IMR-90 (cell line): Measurements from ENCODE around the gene FIS1. TPM values are rescaled to one million over a fixed set of nuclear protein-coding genes. Genes with fewer than 3 reads are reported as not detected.
"Not testable (repeated sequence)": the region's sequence is repeated elsewhere in the genome, so short reads cannot be mapped to it uniquely, and the experiment has no call there.

ENCODE experiments used
- ATAC-seq: fragments of 200-7000 bp; cut with Tn5 transposase; 2 replicates; pipeline ENCODE4 v1.9.1; 2020; ENCODE audit warnings: low read depth, mild to moderate bottlenecking, moderate library complexity
- BruUV-seq: library from RNA; stranded (reverse); fragments of 400-500 nt; replicated peaks from 2 replicates; lab custom pipeline; 2021; lab: Mats Ljungman, UMichigan
- CTCF ChIA-PET: fragments of 300-600 bp; formaldehyde crosslinking; extraction: SDS; loops from one replicate; lab custom pipeline; 2021; ENCODE audit warnings: antibody characterized with exemption; lab: Yijun Ruan, JAX
- POLR2A ChIA-PET: fragments of 300-600 bp; sonication (Branson Sonifier 250); formaldehyde crosslinking; loops from one replicate; lab custom pipeline; 2022; ENCODE audit warnings: antibody characterized with exemption; ENCODE audit not compliant: unreplicated experiment; lab: Charles Lee
- DNase-seq: peaks from one replicate; pipeline ENCODE4 v3.0.0; 2013
- H2AFZ ChIP-seq: replicated peaks from 2 replicates; pipeline ENCODE3; 2013; ENCODE audit warnings: low read length, mild to moderate bottlenecking; ENCODE audit not compliant: poor library complexity
- H2AK5ac ChIP-seq: 2 replicates; pipeline ENCODE4 v1.6.1; 2013; ENCODE audit warnings: low read depth, low read length, inconsistent platforms
- H2AK9ac ChIP-seq: replicated peaks from 2 replicates; pipeline ENCODE3; 2013; ENCODE audit warnings: mild to moderate bottlenecking, low read depth, low read length, moderate library complexity; ENCODE audit not compliant: poor library complexity
- H2BK120ac ChIP-seq: 2 replicates; pipeline ENCODE4 v1.6.1; 2013; ENCODE audit warnings: low read depth, low read length, inconsistent platforms
- H2BK15ac ChIP-seq: 3 replicates; pipeline ENCODE4 v1.6.1; 2013; ENCODE audit warnings: low read depth, low read length, inconsistent platforms
- H2BK20ac ChIP-seq: 2 replicates; pipeline ENCODE4 v1.6.1; 2013; ENCODE audit warnings: low read depth, mild to moderate bottlenecking, inconsistent platforms, low read length, moderate library complexity
- H2BK5ac ChIP-seq: 2 replicates; pipeline ENCODE4 v1.6.1; 2013; ENCODE audit warnings: mild to moderate bottlenecking, low read depth, low read length, inconsistent platforms; ENCODE audit not compliant: poor library complexity, severe bottlenecking
- H3K14ac ChIP-seq: replicated peaks from 2 replicates; pipeline ENCODE4 v1.6.1; 2013; ENCODE audit warnings: low read depth, low read length, inconsistent platforms
- H3K18ac ChIP-seq: 2 replicates; pipeline ENCODE4 v1.6.1; 2013; ENCODE audit warnings: low read depth, low read length, control low read depth
- H3K23ac ChIP-seq: 2 replicates; pipeline ENCODE4 v1.6.1; 2013; ENCODE audit warnings: low read depth, low read length, inconsistent platforms
- H3K27ac ChIP-seq: 2 replicates; pipeline ENCODE4 v1.5.1; 2013; ENCODE audit warnings: mild to moderate bottlenecking, control low read depth, low read length; ENCODE audit not compliant: insufficient read depth
- H3K27me3 ChIP-seq: 2 replicates; pipeline ENCODE4 v1.6.1; 2013; ENCODE audit warnings: low read length; ENCODE audit not compliant: control insufficient read depth, insufficient read depth
- H3K36me3 ChIP-seq: 2 replicates; pipeline ENCODE4 v1.6.1; 2013; ENCODE audit warnings: low read length, mixed read lengths; ENCODE audit not compliant: control insufficient read depth, insufficient read depth
- H3K4ac ChIP-seq: 2 replicates; pipeline ENCODE4 v1.6.1; 2013; ENCODE audit warnings: low read depth, low read length, inconsistent platforms
- H3K4me1 ChIP-seq: 2 replicates; pipeline ENCODE4 v1.6.1; 2013; ENCODE audit warnings: low read length, mixed read lengths; ENCODE audit not compliant: control insufficient read depth, insufficient read depth
- H3K4me2 ChIP-seq: 2 replicates; pipeline ENCODE4 v1.6.1; 2013; ENCODE audit warnings: low read depth, mild to moderate bottlenecking, control low read depth, low read length, moderate library complexity
- H3K4me3 ChIP-seq: 2 replicates; pipeline ENCODE4 v1.5.1; 2013; ENCODE audit warnings: low read depth, mild to moderate bottlenecking, control low read depth, low read length, moderate library complexity; ENCODE audit not compliant: insufficient read depth
- H3K56ac ChIP-seq: 2 replicates; pipeline ENCODE4 v1.6.1; 2013; ENCODE audit warnings: low read length, inconsistent platforms; ENCODE audit not compliant: insufficient read depth; ENCODE audit errors: extremely low read depth
- H3K79me1 ChIP-seq, 2 experiments: 2 replicates each; pipeline ENCODE4 v1.6.1; 2013; ENCODE audit warnings: low read length in 2 of 2, inconsistent platforms in 1 of 2, low read depth in 1 of 2
- H3K9ac ChIP-seq: 2 replicates; pipeline ENCODE4 v1.6.1; 2013; ENCODE audit warnings: low read depth, low read length, control low read depth
- H3K9me1 ChIP-seq: 2 replicates; pipeline ENCODE4 v1.6.1; 2013; ENCODE audit warnings: low read length, inconsistent platforms; ENCODE audit not compliant: insufficient read depth
- H3K9me3 ChIP-seq: 2 replicates; pipeline ENCODE4 v1.6.1; 2013; ENCODE audit warnings: low read length; ENCODE audit not compliant: control insufficient read depth, insufficient read depth
- H4K20me1 ChIP-seq: 2 replicates; pipeline ENCODE4 v1.6.1; 2013; ENCODE audit warnings: low read length, inconsistent platforms; ENCODE audit not compliant: insufficient read depth
- H4K5ac ChIP-seq: 2 replicates; pipeline ENCODE4 v1.6.1; 2013; ENCODE audit warnings: mild to moderate bottlenecking, low read depth, low read length, control low read depth
- H4K8ac ChIP-seq, 2 experiments: 2 replicates each; pipeline ENCODE4 v1.6.1; 2013; ENCODE audit warnings: low read depth in 2 of 2, low read length in 2 of 2, control low read depth in 1 of 2, inconsistent platforms in 1 of 2
- H4K91ac ChIP-seq: 2 replicates; pipeline ENCODE4 v1.6.1; 2013; ENCODE audit warnings: low read depth, low read length, inconsistent platforms; ENCODE audit not compliant: insufficient read depth
- ELK1 ChIP-seq: fragments of 150-350 bp; IDR thresholded peaks from 2 replicates; pipeline ENCODE4 v1.6.1; 2016; ENCODE audit warnings: low read depth, mild to moderate bottlenecking, low read length, moderate library complexity, borderline replicate concordance
- USF2 ChIP-seq: fragments of 150-350 bp; IDR thresholded peaks from 2 replicates; pipeline ENCODE4 v1.6.1; 2017; ENCODE audit warnings: mild to moderate bottlenecking, antibody characterized with exemption, low read length, low read depth
- WGBS, 2 experiments: methylation state at CpG; one replicate each; pipeline versions ENCODE4 v1.1.5 to v1.1.7; 2013; ENCODE audit warnings: missing lambda C conversion rate in 2 of 2; ENCODE audit not compliant: insufficient read length in 1 of 2; ENCODE audit errors: extremely low coverage in 2 of 2; 5-methylcytosine and 5-hydroxymethylcytosine counted together
- dilution Hi-C: fragments of 300-500 bp; cut with HindIII; formaldehyde crosslinking; loops from one replicate; pipeline ENCODE4 v1.14.3; 2018; ENCODE audit warnings: low sequenced_read_pairs; ENCODE audit not compliant: unreplicated experiment
- in situ Hi-C: fragments of 300-500 bp; cut with MboI; formaldehyde crosslinking; loops from 3 replicates; pipeline ENCODE4 v1.14.3; 2019; ENCODE audit warnings: low sequenced_read_pairs, inconsistent platforms, mixed read lengths
- intact Hi-C: fragments of 100-400 bp; cut with micrococcal nuclease; formaldehyde crosslinking; loops from 2 replicates; pipeline ENCODE4 v1.10.0; 2022
- polyA plus RNA-seq, 3 experiments: library from polyadenylated mRNA; depleted of rRNA; stranded (reverse); fragments of >200 nt; gene quantifications; 2 replicates each; pipeline ENCODE4 v1.2.3, GENCODE V29; 2012; ENCODE audit warnings: low replicate concordance in 1 of 3
- total RNA-seq: library from RNA; depleted of rRNA; stranded (reverse); fragments of >200 nt; gene quantifications from 2 replicates; pipeline ENCODE4 v1.2.3, GENCODE V29; 2012

The FIS1 gene
- total and polyA plus RNA-seq, 2 of the 4 experiments (the other 2 are of a cell fraction): 293 to 489 TPM

- no peak for TF ChIP-seq ELK1
Observed at GRCh38 chr7:101265622-101266516, 21.0 kb upstream of the FIS1 start (continued).

DNA sequence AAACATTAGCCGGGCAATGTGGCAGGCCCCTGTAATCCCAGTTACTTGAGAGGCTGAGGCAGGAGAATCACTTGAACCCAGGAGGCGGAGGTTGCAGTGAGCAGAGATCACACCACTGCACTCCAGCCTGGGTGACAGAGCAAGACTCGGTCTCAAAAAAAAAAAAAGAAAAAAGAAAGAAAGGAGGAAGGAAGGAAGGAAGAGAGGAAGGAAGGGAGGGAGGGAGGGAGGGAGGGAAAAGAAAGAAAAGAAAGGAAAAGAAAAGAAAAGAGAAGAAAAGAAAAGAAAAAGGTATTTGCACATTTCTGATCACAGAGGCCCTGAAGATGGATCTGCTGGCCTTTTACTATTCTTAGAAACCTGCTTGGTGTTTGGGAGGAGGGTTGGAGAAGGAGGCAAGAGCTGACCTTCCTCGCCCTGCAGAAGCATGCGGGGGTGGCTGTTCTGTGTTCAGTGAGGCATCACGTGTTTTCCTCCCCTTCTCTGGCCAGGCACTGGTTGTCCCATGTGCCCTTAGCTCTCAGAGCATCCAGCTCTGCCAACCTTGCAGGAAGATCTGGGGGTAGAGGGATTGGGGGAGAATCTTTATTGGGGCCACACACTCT is 19.3 kb upstream of the FIS1 start:
- H4K8ac ChIP-seq, H4K5ac ChIP-seq, CTCF ChIA-PET, in situ Hi-C loops, H3K4me3 ChIP-seq, POLR2A ChIA-PET, H2AK5ac ChIP-seq, H3K9me1 ChIP-seq, H3K4me1 ChIP-seq, H3K27ac ChIP-seq, H3K9ac ChIP-seq, H2BK5ac ChIP-seq, H3K4me2 ChIP-seq, H2BK120ac ChIP-seq, H3K9me3 ChIP-seq, H4K91ac ChIP-seq, H3K56ac ChIP-seq, H3K23ac ChIP-seq, BruUV-seq, H3K14ac ChIP-seq, intact Hi-C loops, dilution Hi-C loops, H3K18ac ChIP-seq, H3K4ac ChIP-seq, H4K20me1 ChIP-seq, H2BK15ac ChIP-seq, H2BK20ac ChIP-seq, H3K79me1 ChIP-seq, H3K36me3 ChIP-seq: not testable (repeated sequence)
- ATAC-seq (peak; percentile 44; the same call in 1 of the 2 replicates), DNase-seq (peak; percentile 10)
- 50% methylated on average over 2 of the region's 6 CpGs; no CpG with 5 or more reads in 1 of the 2 experiments for WGBS, 2 experiments
- Histone ChIP-seq H3K27me3 (peaks cover 13% of the 10 kb centered on the region), H2AFZ (peak overlapping the region; percentile 43), H2AK9ac (peak overlapping the region; percentile 16)
- TF ChIP-seq USF2: peak; percentile 40; the same call in 1 of the 2 replicates
